HepG2 (cell line): ENCODE results near the gene KHK. TPM values are rescaled to one million over a fixed set of nuclear protein-coding genes. Genes with fewer than 3 reads are reported as not detected.

Experiments used
- ATM ChIP-seq: fragments of 450-650 bp; IDR thresholded peaks from 2 replicates; pipeline ENCODE4 v1.7.1; 2017; ENCODE audit warnings: mild to moderate bottlenecking, borderline replicate concordance
- BHLHE40 ChIP-seq: IDR thresholded peaks from 2 replicates; pipeline ENCODE4 v1.6.1; 2011; ENCODE audit warnings: low read length, improper control_type of control experiment
- EP300 ChIP-seq, 3 experiments: sonication (generic) in 1 of 3; formaldehyde crosslinking in 1 of 3; IDR thresholded peaks; 2 replicates each; pipeline versions ENCODE4 v1.5.1 to v1.6.1; 2011 to 2020; ENCODE audit warnings: low read depth in 2 of 3, low read length in 2 of 3, borderline replicate concordance in 1 of 3, improper control_type of control experiment in 1 of 3, mild to moderate bottlenecking in 1 of 3, missing genetic modification reagents in 1 of 3, moderate library complexity in 1 of 3
- MZF1 ChIP-seq: sonication (generic); formaldehyde crosslinking; IDR thresholded peaks from 2 replicates; pipeline ENCODE4 v1.8.1; 2023; ENCODE audit warnings: mild to moderate bottlenecking, missing genetic modification reagents, borderline replicate concordance
- NAIF1 ChIP-seq: sonication (generic); formaldehyde crosslinking; IDR thresholded peaks from 2 replicates; pipeline ENCODE4 v1.5.0; 2020; ENCODE audit warnings: mild to moderate bottlenecking, missing genetic modification reagents, borderline replicate concordance
- POLR2G ChIP-seq: fragments of 200-400 bp; formaldehyde crosslinking; IDR thresholded peaks from 2 replicates; pipeline ENCODE4 v1.6.1; 2018; ENCODE audit warnings: mild to moderate bottlenecking, low read depth, low read length, moderate library complexity
- PRPF4 ChIP-seq: fragments of 200-400 bp; formaldehyde crosslinking; IDR thresholded peaks from 2 replicates; pipeline ENCODE4 v1.6.1; 2016; ENCODE audit warnings: low read length, low read depth; ENCODE audit not compliant: poor library complexity, severe bottlenecking
- YY1 ChIP-seq: IDR thresholded peaks from 2 replicates; pipeline ENCODE4 v1.6.1; 2011; ENCODE audit warnings: low read length, low read depth, moderate library complexity, mild to moderate bottlenecking; ENCODE audit not compliant: insufficient read depth, insufficient replicate concordance
- ZBTB40 ChIP-seq, 2 experiments: fragments of 450-650 bp in 1 of 2; sonication (generic) in 1 of 2; formaldehyde crosslinking in 1 of 2; IDR thresholded peaks; 2 replicates each; pipeline versions ENCODE4 v1.6.1 to v1.8.0; 2016 to 2022; ENCODE audit warnings: antibody characterized with exemption in 1 of 2, mild to moderate bottlenecking in 1 of 2, missing genetic modification reagents in 1 of 2
- ZBTB8A ChIP-seq: sonication (generic); formaldehyde crosslinking; IDR thresholded peaks from 2 replicates; pipeline ENCODE4 v1.4.0; 2020; ENCODE audit warnings: mild to moderate bottlenecking, low read depth, missing genetic modification reagents, borderline replicate concordance
- ZNF281 ChIP-seq: sonication (generic); formaldehyde crosslinking; IDR thresholded peaks from 2 replicates; pipeline ENCODE4 v1.4.0; 2020; ENCODE audit warnings: missing genetic modification reagents, borderline replicate concordance
- ZNF564 ChIP-seq: sonication (generic); formaldehyde crosslinking; IDR thresholded peaks from 2 replicates; pipeline ENCODE4 v1.8.1; 2023; ENCODE audit warnings: mild to moderate bottlenecking, missing genetic modification reagents
- ZNF577 ChIP-seq: sonication (generic); formaldehyde crosslinking; IDR thresholded peaks from 2 replicates; pipeline ENCODE4 v1.4.0; 2020; ENCODE audit warnings: mild to moderate bottlenecking, low read depth, missing genetic modification reagents, borderline replicate concordance
- ZNF724P ChIP-seq: sonication (generic); formaldehyde crosslinking; IDR thresholded peaks from 2 replicates; pipeline ENCODE4 v1.8.0; 2022; ENCODE audit warnings: missing genetic modification reagents, borderline replicate concordance
- polyA plus RNA-seq, 8 experiments: library from polyadenylated mRNA; depleted of rRNA in 3 of 8; stranded (reverse) in 7 of 8; unstranded in 1 of 8; fragments of >200 nt; fragmentation: Illumina TruSeq in 4 of 8; extraction: Trizol in 4 of 8; gene quantifications; 2 replicates each; pipeline versions ENCODE4 v1.2.1 to v1.2.3, GENCODE V29; 2011 to 2016; ENCODE audit warnings: low read depth in 4 of 8, missing spikeins in 1 of 8, mixed read lengths in 1 of 8; ENCODE audit not compliant: insufficient read depth in 1 of 8
- total RNA-seq, 5 experiments: library from RNA; depleted of rRNA; stranded (reverse); fragments of >200 nt; fragmentation: Illumina TruSeq; extraction: Trizol; gene quantifications; 2 replicates each; pipeline ENCODE4 v1.2.3, GENCODE V29; 2016; ENCODE audit warnings: low read depth in 1 of 5

KHK gene
- total and polyA plus RNA-seq, 2 of the 13 experiments (the other 11 are each of a cell fraction or from before 2014, with no cell fraction given) = 40.9 to 99.2 TPM

- TF ChIP-seq NAIF1 (CRISPR knock-in tag) = no peak
- TF ChIP-seq BHLHE40 = no peak
- peak; percentile 68 for TF ChIP-seq POLR2G
- TF ChIP-seq PRPF4 = no peak
- TF ChIP-seq ZNF724P (CRISPR knock-in tag) = no peak
- TF ChIP-seq ATM = no peak
- no peak for TF ChIP-seq MZF1 (CRISPR knock-in tag)
- no peak for TF ChIP-seq EP300 (IDR thresholded peaks at IDR 0.05; ENCODE audit: low read depth in 2 of 2, low read length in 2 of 2)
- TF ChIP-seq EP300 (CRISPR knock-in tag; IDR thresholded peaks at IDR 0.05; ENCODE audit: borderline replicate concordance) = no peak
- peak; percentile 69; the same call in 1 of the 2 replicates for TF ChIP-seq ZNF564 (CRISPR knock-in tag)
- TF ChIP-seq ZNF281 (CRISPR knock-in tag) = no peak
- no peak for TF ChIP-seq ZBTB8A
- no peak for TF ChIP-seq ZNF577 (CRISPR knock-in tag)
- no peak for TF ChIP-seq ZBTB40 (IDR thresholded peaks at IDR 0.05)
- no peak; the same call in 1 of the 2 replicates for TF ChIP-seq ZBTB40 (CRISPR knock-in tag; IDR thresholded peaks at IDR 0.05)
- no peak for TF ChIP-seq YY1
These were observed at the start of gene KHK (continued) for GRCh38 chr2:27086724-27087593.
